ENCODE data around the gene SNX8. TPM values are rescaled to one million over a fixed set of nuclear protein-coding genes. Genes with fewer than 3 reads are reported as not detected.

Gene SNX8
- total and polyA plus RNA-seq, 5 experiments from 2014 or later: 3.4 to 10.9 (median 7.6) TPM

GRCh38 chr7:2301511-2301863 is 12.8 kb downstream of the SNX8 start:
- Mint-ChIP-seq H3K27me3 (no peaks in the 10 kb centered on the region), H3K36me3 (no peaks in the 10 kb centered on the region), H3K4me1 (peaks cover 0 to 39% (median 1%) of the 10 kb centered on the region in 4 donors), H3K9me3 (no peaks in the 10 kb centered on the region), H3K4me3 (no peak overlapping the region), H3K27ac (no peak overlapping the region)
- DNase-seq (no peak), ATAC-seq (no peak)
- POLR2A ChIA-PET: no interaction called here

GRCh38 chr7:2299870-2300512 is 14.2 kb downstream of the SNX8 start:
- no peaks in the 10 kb centered on the region for H3K27me3 Mint-ChIP-seq
- peaks cover 0 to 45% (median 2%) of the 10 kb centered on the region in 4 donors for H3K4me1 Mint-ChIP-seq
- no peaks in the 10 kb centered on the region for H3K9me3 Mint-ChIP-seq
- H3K27ac Mint-ChIP-seq: peak overlapping the region in 1 of 10 donors; percentile 82
- POLR2A ChIA-PET: no interaction called here
- no peaks in the 10 kb centered on the region for H3K36me3 Mint-ChIP-seq
- H3K4me3 Mint-ChIP-seq: peak overlapping the region in 1 of 10 donors; percentile 55
- DNase-seq (no peak), ATAC-seq (no peak)

- DNase-seq: no peak
- ATAC-seq: no peak
- H3K4me1 Mint-ChIP-seq: peaks cover 0 to 43% (median 2%) of the 10 kb centered on the region in 4 donors
- no peaks in the 10 kb centered on the region for H3K36me3 Mint-ChIP-seq
- H3K27ac Mint-ChIP-seq: peak overlapping the region in 2 of 10 donors; percentile 46 to 82
- H3K27me3 Mint-ChIP-seq: no peaks in the 10 kb centered on the region
- H3K9me3 Mint-ChIP-seq: no peaks in the 10 kb centered on the region
- POLR2A ChIA-PET: interaction anchor here (0.6 to 0.7 kb wide), 2 partner anchors 10 to 92 kb away, joined by 4 read pairs; no protein-coding TSS in a partner anchor
- peak overlapping the region in 1 of 10 donors; percentile 64 for H3K4me3 Mint-ChIP-seq
Measured at GRCh38 chr7:2299131-2299829, 15.0 kb downstream of the SNX8 start.

- DNase-seq: no peak
- no peaks in the 10 kb centered on the region for H3K36me3 Mint-ChIP-seq
- peaks cover 0 to 43% (median 2%) of the 10 kb centered on the region in 4 donors for H3K4me1 Mint-ChIP-seq
- ATAC-seq: no peak
- H3K27ac Mint-ChIP-seq: no peak overlapping the region
- H3K27me3 Mint-ChIP-seq: no peaks in the 10 kb centered on the region
- H3K9me3 Mint-ChIP-seq: no peaks in the 10 kb centered on the region
- H3K4me3 Mint-ChIP-seq: no peak overlapping the region
- POLR2A ChIA-PET: no interaction called here
Measured at GRCh38 chr7:2296832-2297231, 17.4 kb downstream of the SNX8 start.

- Mint-ChIP-seq H3K4me1 (peaks cover 0 to 37% (median 2%) of the 10 kb centered on the region in 4 donors), H3K27ac (peak overlapping the region in 3 of 10 donors; percentile 4 to 11 (median 11)), H3K27me3 (no peaks in the 10 kb centered on the region), H3K4me3 (no peak overlapping the region), H3K36me3 (no peaks in the 10 kb centered on the region), H3K9me3 (no peaks in the 10 kb centered on the region)
- no peak for DNase-seq
- ATAC-seq: no peak
- POLR2A ChIA-PET: no interaction called here
Measured at GRCh38 chr7:2295936-2296620, 18.2 kb downstream of the SNX8 start.

- H3K36me3 Mint-ChIP-seq: no peaks in the 10 kb centered on the region
- H3K27me3 Mint-ChIP-seq: no peaks in the 10 kb centered on the region
- H3K4me1 Mint-ChIP-seq: peaks cover 0 to 8% (median 0%) of the 10 kb centered on the region in 4 donors
- H3K4me3 Mint-ChIP-seq: no peak overlapping the region
- DNase-seq: no peak
- ATAC-seq: no peak
- H3K27ac Mint-ChIP-seq: no peak overlapping the region
- POLR2A ChIA-PET: no interaction called here
- no peaks in the 10 kb centered on the region for H3K9me3 Mint-ChIP-seq
Measured at GRCh38 chr7:2290877-2291276, 23.4 kb downstream of the SNX8 start.

GRCh38 chr7:2289621-2290020 is 24.6 kb downstream of the SNX8 start:
- no peaks in the 10 kb centered on the region for H3K36me3 Mint-ChIP-seq
- no peak for ATAC-seq
- no peak overlapping the region for H3K4me3 Mint-ChIP-seq
- DNase-seq: no peak
- peaks cover 0 to 6% (median 0%) of the 10 kb centered on the region in 4 donors for H3K4me1 Mint-ChIP-seq
- no peaks in the 10 kb centered on the region for H3K27me3 Mint-ChIP-seq
- no peak overlapping the region for H3K27ac Mint-ChIP-seq
- POLR2A ChIA-PET: no interaction called here
- H3K9me3 Mint-ChIP-seq: no peaks in the 10 kb centered on the region

GRCh38 chr7:2289111-2289586 is 25.1 kb downstream of the SNX8 start:
- Mint-ChIP-seq H3K27ac (peak overlapping the region in 1 of 10 donors; percentile 1), H3K36me3 (no peaks in the 10 kb centered on the region), H3K4me1 (peaks cover 0 to 6% (median 0%) of the 10 kb centered on the region in 4 donors), H3K4me3 (no peak overlapping the region), H3K27me3 (no peaks in the 10 kb centered on the region), H3K9me3 (no peaks in the 10 kb centered on the region)
- no peak for ATAC-seq
- no peak for DNase-seq
- POLR2A ChIA-PET: no interaction called here

GRCh38 chr7:2288503-2288902 is 25.7 kb downstream of the SNX8 start:
- DNase-seq (no peak), ATAC-seq (no peak)
- Mint-ChIP-seq H3K4me3 (no peak overlapping the region), H3K9me3 (no peaks in the 10 kb centered on the region), H3K27me3 (no peaks in the 10 kb centered on the region), H3K27ac (no peak overlapping the region), H3K4me1 (peaks cover 0 to 6% (median 0%) of the 10 kb centered on the region in 4 donors), H3K36me3 (no peaks in the 10 kb centered on the region)
- POLR2A ChIA-PET: no interaction called here

GRCh38 chr7:2287745-2288144 is 26.5 kb downstream of the SNX8 start:
- DNase-seq (no peak), ATAC-seq (no peak)
- POLR2A ChIA-PET: no interaction called here
- Mint-ChIP-seq H3K36me3 (no peaks in the 10 kb centered on the region), H3K27me3 (no peaks in the 10 kb centered on the region), H3K4me3 (no peak overlapping the region), H3K9me3 (no peaks in the 10 kb centered on the region), H3K27ac (no peak overlapping the region), H3K4me1 (peaks cover 0 to 6% (median 0%) of the 10 kb centered on the region in 4 donors)

- H3K27ac Mint-ChIP-seq: no peak overlapping the region
- H3K36me3 Mint-ChIP-seq: no peaks in the 10 kb centered on the region
- DNase-seq: no peak
- H3K27me3 Mint-ChIP-seq: no peaks in the 10 kb centered on the region
- POLR2A ChIA-PET: no interaction called here
- no peak for ATAC-seq
- H3K4me1 Mint-ChIP-seq: peaks cover 0 to 9% (median 3%) of the 10 kb centered on the region in 4 donors
- H3K9me3 Mint-ChIP-seq: no peaks in the 10 kb centered on the region
- H3K4me3 Mint-ChIP-seq: no peak overlapping the region
Measured at GRCh38 chr7:2283074-2283473, 31.2 kb downstream of the SNX8 start.

GRCh38 chr7:2282185-2282751 is 32.0 kb downstream of the SNX8 start:
- H3K27ac Mint-ChIP-seq: peak overlapping the region in 1 of 10 donors; percentile 61

More at GRCh38 chr7:2282185-2282751, 32.0 kb downstream of the SNX8 start:
- no peaks in the 10 kb centered on the region for H3K9me3 Mint-ChIP-seq
- ATAC-seq (no peak), DNase-seq (no peak)
- H3K4me3 Mint-ChIP-seq: no peak overlapping the region
- no peaks in the 10 kb centered on the region for H3K27me3 Mint-ChIP-seq
- peaks cover 0 to under 1% (median 0%) of the 10 kb centered on the region in 3 donors for H3K36me3 Mint-ChIP-seq
- H3K4me1 Mint-ChIP-seq: peaks cover 0 to 9% (median 3%) of the 10 kb centered on the region in 4 donors
- POLR2A ChIA-PET: interaction anchor here (0.5 kb wide), 1 partner anchor 76 kb away, joined by 6 read pairs; no protein-coding TSS in a partner anchor

All from naive thymus-derived CD8-positive, alpha-beta T cell (primary cell).